Stimulated activated CD8-positive, alpha-beta memory T cell treated with anti-CD3 and anti-CD28 coated beads, Interleukin-2, amount 100 ng/mL, for 1 hour (primary cell): ENCODE data around the gene RNF182.
A peak's percentile ranks its signal among the peaks of the same experiment; 100 is the strongest.
"Not testable (repeated sequence)": the region's sequence is repeated elsewhere in the genome, so short reads cannot be mapped to it uniquely, and the experiment has no call there.

Experiments used
- DNase-seq, 2 donors: peaks; one replicate each; pipeline ENCODE4 v3.0.0-alpha.2; 2020; ENCODE audit warnings: low read depth in 2 of 2

Gene RNF182, protein sequence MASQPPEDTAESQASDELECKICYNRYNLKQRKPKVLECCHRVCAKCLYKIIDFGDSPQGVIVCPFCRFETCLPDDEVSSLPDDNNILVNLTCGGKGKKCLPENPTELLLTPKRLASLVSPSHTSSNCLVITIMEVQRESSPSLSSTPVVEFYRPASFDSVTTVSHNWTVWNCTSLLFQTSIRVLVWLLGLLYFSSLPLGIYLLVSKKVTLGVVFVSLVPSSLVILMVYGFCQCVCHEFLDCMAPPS

DNA sequence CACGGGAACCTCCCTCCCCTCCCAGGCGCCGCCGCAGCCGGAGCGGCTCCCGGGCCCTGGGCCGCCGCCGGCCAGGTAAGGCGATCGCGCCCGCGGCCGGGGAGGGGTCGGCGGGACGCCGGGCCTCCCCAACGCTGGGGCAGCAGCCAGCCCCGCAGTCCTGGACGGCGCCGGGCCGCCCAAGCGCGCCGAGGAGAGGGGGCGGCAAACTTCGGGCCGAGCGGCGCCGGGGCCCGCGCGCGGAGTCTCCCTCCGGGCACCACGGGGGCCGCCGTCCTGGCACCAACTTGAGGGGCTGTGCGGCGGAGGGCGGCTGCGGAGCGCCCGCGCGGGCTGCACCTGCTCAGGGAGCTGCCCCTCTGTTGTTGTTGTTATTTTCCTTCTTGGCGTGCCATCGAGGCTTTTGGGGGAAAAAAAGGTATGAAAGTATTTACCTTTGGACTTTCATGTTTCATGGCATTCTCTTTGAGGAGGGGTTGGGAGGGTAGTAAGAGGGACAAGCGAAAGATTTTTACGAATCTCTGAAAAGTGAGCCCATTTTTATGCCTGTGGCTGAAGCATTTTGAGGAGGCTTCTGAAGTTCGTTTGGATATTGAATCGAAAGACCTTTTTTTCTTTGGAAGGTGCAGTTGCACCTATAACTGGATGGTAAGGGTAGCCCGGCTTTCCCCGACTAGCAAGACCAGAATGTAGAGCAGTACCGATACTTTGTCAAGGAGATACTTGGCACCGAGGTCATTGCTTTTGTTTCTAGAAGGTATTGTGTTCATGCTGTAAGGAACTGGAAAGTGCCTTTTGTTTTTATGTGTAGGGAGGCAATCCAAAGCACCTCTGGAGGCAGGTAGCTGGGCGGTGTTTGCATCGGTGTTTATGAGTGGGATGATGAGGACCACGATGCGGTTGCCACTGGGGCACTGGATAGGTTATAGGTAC, at the start of gene RNF182:
RNF182 (plus strand) TSS at position 4 of the 933 bp plus-strand sequence. CDS start 52,168 bp downstream, outside the sequence.
- no peak for DNase-seq

DNA sequence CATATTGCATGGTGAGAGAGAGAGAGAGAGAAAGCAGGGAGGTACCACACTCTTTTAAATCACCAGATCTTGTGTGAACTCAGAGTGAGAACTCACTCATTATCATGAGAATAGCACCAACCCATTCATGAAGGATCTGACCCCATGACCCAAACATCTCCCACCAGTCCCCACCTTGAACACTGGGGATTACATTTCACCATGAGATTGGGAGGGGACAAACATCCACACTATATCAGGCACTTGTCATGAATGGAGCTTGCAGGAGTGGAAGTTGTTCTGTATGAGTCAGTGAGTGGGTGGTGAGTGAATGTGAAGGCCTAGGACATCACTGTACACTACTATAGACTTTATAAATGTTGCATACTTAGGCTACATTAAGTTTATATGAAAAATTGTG, 47.7 kb upstream of the RNF182 start:
- no peak for DNase-seq

DNA sequence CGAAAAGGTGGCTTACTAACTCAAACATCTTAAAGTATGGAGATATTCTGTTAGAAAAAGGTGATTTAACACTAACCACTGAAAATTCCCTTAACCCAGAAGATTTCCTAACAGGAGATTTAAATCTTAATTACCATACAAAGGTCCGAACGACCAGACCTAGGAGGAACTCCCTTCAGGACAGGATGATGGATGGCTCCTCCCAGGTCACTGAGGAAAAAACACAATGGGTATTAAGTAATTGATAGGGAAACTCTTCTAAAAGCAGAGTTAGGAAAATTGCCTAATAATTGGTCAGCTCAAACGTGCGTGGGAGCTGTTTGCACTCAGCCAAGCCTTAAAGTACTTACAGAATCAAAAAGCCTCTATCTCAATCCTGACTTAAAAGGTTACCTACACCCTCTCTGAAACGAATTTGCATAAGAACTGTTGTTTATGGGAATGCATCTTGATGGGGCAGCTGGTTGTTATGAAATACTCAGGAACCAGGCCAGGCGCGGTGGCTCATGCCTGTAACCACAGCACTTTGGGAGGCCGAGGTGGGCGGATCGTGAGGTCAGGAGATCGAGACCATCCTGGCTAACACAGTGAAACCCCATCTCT, 44.6 kb upstream of the RNF182 start:
- not testable (repeated sequence) for DNase-seq

DNA sequence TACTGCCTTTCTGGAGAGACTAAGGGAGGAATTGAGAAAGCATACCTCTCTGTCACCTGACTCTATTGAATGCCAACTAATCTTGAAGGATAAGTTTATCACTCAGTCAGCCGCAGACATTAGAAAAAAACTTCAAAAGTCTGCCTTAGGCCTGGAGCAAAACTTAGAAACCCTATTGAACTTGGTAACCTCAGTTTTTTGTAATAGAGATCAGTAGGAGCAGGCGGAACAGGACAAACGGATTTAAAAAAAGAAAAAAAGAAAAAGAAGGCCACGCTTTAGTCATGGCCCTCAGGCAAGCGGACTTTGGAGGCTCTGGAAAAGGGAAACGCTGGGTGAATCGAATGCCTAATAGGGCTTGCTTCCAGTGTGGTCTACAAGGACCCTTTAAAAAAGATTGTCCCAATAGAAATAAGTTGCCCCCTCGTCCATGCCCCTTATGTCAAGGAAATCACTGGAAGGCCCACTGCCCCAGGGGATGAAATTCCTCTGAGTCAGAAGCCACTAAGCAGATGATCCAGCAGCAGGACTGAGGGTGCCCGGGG, 43.1 kb upstream of the RNF182 start:
- no peak for DNase-seq

DNA sequence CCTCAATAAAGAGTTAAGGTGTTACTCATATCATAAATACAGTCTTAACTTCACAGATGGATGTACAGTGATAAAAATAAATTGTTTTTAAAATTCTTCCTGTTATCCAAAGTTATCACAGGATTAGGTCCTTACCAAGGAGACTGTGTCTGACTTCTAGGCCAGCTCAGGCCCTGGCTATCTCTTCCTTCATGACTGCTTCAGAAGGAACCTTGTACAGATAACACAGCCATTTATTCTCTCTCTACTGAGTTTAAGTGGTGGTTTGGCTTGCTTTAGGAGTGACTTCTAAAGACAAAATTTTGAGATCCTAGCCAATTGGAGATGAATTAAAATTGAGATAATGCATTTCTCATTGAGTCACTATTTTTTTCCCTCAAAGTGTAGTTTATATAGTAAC, 40.8 kb upstream of the RNF182 start:
- no peak for DNase-seq

DNA sequence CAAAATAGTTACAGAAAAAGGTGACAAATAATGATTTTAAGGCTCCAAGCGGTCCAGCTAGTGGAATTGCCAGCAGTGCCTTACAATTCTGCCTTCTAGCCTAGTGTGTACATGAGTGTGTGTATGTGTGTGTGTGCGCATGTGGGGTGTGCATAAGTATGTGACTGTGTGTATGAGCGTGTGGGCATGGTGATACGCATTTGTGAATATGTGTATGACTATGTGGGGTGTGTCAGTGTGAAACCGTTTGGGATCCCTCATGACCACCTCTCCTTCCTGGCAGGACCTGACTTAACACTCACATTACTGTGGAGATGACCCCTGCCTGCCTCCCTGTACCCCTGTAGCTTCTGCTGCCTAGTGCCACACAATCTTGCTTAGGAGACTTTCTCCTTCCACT, 40.4 kb upstream of the RNF182 start:
- DNase-seq = no peak

DNA sequence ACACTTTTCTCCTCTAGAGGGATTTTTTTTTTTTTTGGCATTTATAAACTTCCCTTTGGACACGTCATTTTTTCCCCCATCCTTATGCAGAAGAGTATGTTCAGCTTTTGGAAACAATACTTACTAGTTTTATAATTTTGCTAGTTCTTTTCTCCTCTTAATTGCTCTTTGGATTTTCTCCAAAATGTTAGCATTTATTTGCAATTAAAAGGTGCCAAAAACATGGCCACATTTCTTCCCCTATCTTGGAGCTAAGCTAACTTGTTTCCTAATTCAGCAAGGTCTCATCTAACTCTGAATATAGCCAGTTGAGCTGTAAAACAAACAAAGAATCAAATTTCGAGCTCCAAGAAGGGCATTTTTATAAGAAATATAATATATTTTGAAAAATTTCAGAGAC, 39.2 kb upstream of the RNF182 start:
- no peak for DNase-seq

DNA sequence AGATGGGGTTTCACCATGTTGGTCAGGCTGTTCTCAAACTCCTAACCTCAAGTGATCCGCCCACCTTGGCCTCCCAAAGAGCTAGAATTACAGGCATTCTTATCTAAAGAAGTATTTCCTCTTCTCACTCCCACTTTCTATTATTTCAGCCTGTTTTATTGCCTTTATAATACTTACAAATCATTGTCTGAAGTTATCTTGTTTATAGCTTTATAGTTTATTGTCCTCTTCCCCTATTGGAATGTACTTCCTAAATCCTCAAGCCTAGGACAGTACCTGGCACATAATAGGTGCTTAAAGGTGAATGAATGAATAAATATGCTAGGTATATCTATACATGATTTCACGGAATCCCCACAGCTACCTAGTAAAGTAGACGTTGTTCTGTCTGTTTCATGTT, 37.8 kb upstream of the RNF182 start:
- no peak for DNase-seq

DNA sequence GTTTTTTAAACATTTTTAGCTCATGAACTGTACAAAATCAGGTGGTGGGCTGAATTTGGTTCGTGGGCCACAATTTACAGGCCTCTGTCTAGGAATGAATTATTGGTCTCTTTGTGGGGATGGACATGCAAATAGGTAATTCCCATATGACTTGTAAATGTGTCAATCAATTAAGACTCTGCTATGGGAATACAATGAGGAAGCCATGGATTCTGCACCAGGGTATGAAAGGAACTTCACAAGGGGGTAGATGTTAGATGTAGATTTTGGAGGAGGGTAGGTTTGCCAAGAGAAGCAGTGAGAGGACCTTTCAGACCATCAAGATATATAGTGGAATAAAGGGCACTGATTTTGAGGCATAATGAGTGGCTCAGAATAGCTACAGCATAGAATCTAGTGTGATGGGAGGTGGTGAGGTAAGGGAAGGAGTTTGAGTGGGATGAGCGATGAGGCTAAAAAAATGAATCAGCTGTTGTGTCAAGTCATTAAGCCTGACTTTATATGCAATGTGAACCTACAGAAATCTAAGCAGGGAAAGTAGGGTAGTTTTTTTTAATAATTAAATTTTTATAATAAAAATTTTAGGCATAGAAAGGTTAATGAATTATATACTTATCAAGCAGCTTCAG, 32.6 kb upstream of the RNF182 start:
- DNase-seq = no peak

DNA sequence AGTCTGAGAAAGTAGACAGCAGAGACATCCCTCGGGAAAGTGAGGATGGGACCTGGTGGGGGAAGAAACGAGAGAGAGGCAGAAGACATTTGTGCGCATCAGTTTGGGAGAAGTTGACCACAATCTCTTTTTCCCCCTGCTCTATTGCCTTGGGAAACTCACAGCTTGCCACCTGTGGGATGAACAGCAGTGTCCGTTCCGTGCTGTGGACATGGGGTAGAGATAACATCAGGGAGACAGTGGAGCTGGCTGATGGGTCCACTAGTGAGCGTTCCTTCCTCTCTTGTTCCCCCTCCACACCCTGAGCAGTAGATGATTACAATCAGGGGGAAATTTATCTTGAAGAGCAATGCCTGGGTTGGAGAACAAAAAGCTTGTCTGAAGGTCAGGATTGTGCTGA, 21.8 kb upstream of the RNF182 start:
- DNase-seq = no peak

DNA sequence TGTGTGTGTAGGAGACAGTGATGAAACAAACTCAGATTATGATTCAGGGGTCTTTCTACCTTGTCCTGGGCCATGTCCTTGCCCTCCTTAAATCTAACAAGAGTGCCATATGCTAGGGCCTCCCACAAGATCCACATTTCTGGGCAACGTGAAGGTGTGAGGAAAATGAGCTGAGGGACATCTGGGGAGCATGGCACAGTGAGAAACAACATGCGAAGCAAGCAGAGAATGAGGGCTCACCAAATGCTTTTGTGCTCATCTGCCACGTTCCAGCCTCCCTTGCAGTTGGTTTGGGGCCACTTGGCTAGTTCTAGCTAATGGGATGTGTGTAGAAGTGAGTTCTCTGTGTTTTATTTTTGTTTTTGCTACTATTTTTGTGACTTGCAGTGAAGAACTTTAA, 21.4 kb upstream of the RNF182 start:
- no peak for DNase-seq

DNA sequence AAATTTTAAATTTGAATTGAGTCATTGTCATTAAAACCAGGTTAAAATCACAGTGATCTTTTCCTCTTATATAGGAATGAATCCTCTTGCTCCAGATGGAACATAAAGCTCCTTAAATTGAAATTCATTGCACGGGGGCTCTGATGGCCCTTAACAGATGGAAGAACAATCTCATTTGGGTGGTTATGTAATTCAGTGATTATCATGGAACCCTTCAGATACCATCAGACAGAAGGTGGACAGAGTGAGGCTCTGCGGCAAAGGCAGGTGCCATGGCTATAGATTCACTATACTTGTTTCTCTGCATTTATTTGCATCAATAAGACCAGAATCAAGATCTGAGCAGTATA, 17.8 kb upstream of the RNF182 start:
- DNase-seq = no peak

DNA sequence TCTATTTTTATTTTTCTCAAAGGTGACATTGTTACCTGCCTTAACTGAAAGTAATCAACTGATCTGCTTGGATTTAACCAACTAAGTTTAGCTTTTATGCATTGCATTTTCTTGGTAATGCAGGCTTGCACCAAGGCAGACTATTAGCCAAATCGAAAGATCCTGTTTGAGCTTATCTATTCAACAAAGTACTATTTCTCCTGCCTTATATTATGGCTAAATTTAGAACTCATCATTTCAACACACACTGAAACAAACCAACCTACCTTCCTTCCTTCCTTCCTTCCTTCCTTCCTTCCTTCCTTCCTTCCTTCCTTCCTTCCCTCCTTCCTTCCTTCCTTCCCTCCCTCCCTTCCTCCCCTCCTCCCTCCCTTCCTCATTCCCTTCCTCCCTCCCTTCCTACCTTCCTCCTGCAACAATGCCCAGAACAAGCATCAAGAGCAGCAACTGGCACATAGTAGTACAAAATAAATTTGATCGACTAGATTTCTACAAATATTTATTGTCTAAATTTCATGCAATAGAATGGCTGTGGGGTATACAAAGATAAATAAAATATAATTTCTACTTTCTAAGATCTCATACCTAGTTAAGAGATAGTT, 17.0 kb upstream of the RNF182 start:
- no peak for DNase-seq

DNA sequence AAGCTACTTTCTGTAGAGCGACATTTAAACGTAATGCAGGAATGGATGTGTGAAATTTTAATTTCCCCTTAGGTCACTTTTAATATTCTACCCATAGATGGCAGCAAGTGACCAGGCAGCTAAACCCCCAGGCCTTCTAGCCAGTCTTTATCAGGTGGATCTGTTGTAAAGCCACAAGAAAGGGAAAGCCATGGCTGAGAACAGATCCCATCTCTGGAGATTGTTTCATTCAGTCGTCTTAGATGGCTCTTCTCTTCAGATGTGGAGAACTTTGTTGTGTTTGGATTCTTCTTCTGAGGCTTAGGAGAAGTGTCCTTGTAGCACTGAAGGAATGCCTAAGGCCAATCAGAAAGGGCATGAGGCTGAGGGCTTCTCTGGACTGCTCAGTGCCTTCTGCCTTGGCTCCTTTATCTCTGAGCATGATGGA, 15.8 kb upstream of the RNF182 start:
- peak in 1 of 2 donors; percentile 9 for DNase-seq

DNA sequence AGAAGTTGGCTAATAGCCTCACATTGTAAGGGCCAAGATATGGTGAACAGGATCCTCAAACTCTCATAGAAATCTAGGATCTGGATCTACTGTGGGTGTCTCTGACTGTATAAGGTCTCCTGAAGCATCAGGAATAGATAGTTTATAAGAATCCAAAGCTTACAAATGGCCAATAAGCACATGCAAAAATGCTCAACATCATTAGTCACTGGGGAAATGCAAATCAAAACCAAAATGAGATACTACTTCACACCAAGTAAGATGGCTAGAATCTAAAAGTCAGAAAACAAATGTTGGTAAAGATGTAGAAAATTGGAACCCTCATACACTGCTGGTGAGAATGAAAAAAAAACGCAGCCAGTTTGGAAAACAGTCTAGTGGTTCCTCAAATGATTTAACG, 14.3 kb upstream of the RNF182 start:
- no peak for DNase-seq

DNA sequence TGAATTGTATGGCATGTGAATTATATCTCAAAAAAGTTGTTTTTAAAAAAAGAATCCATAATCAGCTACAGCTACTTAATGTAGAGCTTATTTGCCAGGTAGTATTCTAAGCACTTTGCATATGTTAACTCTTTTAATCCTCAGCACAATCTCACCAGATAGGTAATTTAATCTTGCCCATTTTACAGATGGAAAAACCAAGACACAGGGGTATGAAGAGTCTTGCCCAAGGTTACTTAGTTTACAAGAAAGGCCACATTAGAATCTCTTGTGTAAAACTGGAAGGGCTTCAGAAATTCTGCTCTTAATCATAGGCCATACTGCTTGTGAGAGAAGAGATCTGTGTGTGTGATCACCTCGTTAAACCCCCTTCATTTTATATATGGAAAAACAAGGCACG, 13.4 kb upstream of the RNF182 start:
- DNase-seq = no peak

DNA sequence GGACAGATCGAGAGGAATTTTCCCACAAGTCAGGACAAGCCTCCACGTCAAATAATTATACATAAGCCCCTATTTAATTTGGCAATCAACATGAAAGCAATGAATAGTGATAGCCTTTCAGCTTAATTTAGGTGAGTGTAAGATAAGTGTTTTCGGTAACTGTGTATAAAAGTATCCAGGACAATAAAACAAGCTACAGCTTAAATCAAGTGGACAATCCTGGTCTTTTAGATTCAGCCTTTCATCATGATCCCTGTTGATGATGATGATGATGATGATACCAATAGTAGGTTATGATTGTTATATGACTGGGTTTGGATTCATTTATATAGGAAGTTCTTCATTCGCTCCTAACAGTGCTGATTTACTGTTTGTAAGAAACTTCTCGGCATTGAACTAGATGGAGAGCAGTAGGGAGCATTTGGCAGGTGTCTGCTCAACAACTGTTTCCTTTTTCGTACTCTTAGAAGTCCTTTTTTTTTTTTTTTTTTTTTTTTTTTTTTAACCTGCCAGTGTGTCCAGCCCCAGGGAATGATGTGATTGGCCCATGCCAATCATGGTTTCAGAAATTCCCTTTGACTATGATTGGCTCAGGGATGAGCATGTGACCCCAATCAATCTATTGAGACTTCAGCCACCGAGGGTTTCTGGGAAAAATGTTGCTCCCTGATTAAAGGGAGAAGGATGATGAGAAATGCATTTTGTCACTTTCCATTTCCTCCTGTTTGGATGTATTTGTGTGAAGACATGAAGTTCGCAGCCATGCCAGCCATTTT, 11.3 kb upstream of the RNF182 start:
- DNase-seq = no peak

DNA sequence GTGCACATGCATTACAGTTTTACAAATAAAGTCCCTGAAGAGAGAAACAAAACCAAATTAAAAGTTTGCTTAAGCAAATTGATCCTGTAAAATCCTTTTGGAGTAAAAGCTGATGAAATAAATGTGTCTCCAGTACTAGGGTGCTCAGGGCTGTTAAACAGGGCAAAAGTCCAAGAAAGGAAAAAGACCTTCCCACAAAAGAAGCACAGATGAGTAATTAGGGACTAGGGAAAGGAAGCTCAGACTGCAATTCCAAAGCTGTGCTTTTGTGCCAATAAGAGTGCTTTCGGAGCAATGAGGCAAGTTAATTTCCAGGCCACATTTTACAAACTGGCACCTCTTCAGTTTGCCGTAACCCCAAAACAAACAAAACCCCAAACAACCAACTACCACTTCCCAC, 10.4 kb upstream of the RNF182 start:
- no peak for DNase-seq

DNA sequence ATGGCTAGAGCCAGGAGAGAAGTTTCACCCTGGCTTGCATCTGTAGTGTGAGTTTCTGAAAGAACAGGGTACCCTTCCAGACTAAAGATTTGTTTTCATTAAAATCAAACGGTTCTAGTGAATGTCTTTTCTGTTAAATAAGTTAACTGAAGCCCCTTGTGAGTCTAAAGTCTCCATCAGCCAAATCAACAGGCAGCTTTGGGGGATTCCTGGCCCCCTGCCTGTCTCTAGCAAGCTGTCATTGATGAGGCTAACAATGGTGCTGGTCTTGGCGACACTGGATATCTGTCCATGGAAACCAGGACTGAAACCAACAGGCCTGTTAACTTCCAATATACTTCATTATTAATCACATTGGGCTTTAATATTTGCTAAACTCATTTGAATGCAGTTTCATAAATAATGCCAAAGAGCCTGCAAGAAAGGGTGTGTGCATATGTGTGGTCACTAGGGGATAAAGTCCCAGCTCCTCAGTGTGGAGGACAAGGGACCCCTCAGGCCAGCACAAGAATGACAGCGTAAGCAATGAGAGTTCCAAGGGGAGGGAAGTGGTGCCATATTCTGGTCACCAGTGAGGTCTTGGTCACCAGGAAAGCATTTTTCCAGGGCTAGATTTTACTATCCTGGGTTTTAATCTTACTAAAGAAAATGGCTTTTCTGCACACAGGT, 9.1 kb upstream of the RNF182 start:
- DNase-seq = no peak

DNA sequence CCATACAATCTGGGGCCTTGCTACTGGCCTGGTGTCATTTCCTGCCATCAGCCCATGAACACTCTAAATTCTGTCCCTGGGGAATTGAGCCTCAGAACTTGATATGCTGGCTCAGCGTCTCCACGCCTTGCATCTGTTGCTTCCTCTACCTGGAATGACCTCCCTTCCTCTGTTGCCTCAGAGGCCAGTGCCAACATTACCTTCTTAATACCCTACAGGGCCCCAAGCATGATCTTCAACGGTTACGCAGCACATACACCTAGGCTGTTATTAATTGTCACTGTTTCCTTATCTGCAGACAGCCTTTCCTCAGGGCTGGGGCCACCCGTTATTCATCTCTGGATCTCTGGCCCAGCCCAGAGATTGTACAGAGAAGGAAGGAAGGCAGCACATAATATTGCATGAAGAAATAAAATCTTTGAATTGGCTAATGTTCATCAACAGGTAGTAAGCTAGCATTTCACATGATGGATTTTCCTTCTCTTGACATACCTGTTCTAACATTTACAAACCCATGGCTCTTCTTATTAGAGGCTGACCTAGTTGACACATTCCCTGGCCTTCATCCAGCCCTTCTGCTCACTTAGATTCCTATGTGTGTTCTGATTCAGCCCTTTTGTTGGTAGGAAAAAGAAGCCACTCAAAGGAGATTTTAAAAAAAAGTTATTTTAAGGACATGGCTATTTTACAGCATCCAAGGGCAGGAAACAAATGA, 8.4 kb upstream of the RNF182 start:
- DNase-seq = no peak
